Gastroesophageal sphincter (tissue), 4 donors: ENCODE data around the gene AACS. TPM values are rescaled to one million over a fixed set of nuclear protein-coding genes. Genes with fewer than 3 reads are reported as not detected.

ENCODE experiments used
- ATAC-seq: fragments of 150-250 bp; one replicate; pipeline ENCODE4 v1.9.1; 2016; ENCODE audit warnings: mild to moderate bottlenecking, moderate library complexity
- H3K27ac ChIP-seq, 4 donors: fragments of 200-600 bp; sonication (generic) in 3 of 4; 1 replicate in 3 of 4; 2 replicates in 1 of 4; pipeline ENCODE4 v1.5.1; 2016 to 2019
- H3K27me3 ChIP-seq: fragments of 200-600 bp; sonication (generic); one replicate; pipeline ENCODE4 v1.5.1; 2019
- H3K36me3 ChIP-seq, 2 donors: fragments of 200-600 bp; sonication (generic); one replicate each; pipeline ENCODE4 v1.5.1; 2019; ENCODE audit warnings: control low read depth in 1 of 2
- H3K4me1 ChIP-seq, 3 donors: fragments of 200-600 bp; sonication (generic); 1 replicate in 2 of 3; 2 replicates in 1 of 3; pipeline ENCODE4 v1.5.1; 2016 to 2019; ENCODE audit warnings: control low read depth in 2 of 3
- H3K4me3 ChIP-seq, 2 donors: fragments of 200-600 bp; sonication (generic); one replicate each; pipeline ENCODE4 v1.5.1; 2019; ENCODE audit warnings: mild to moderate bottlenecking in 1 of 2, moderate library complexity in 1 of 2
- H3K9me3 ChIP-seq, 3 donors: fragments of 200-600 bp; sonication (generic); one replicate each; pipeline ENCODE4 v1.5.1; 2017 to 2019; ENCODE audit warnings: control low read depth in 2 of 3
- EP300 ChIP-seq: sonication (generic); formaldehyde crosslinking; IDR thresholded peaks from one replicate; pipeline ENCODE4 v1.6.1; 2017; ENCODE audit warnings: antibody characterized with exemption, mild to moderate bottlenecking
- POLR2A ChIP-seq, 2 donors: fragments of 450-650 bp; IDR thresholded peaks; one replicate each; pipeline ENCODE4 v1.6.1; 2017; ENCODE audit warnings: antibody characterized with exemption in 2 of 2, mild to moderate bottlenecking in 2 of 2, moderate library complexity in 1 of 2
- POLR2AphosphoS5 ChIP-seq: sonication (generic); formaldehyde crosslinking; IDR thresholded peaks from one replicate; pipeline ENCODE4 v1.6.1; 2017; ENCODE audit warnings: antibody characterized with exemption
- WGBS, 2 donors: methylation state at CpG; one replicate each; pipeline ENCODE4 v1.1.5; 2018; ENCODE audit warnings: low coverage in 1 of 2; 5-methylcytosine and 5-hydroxymethylcytosine counted together
- total RNA-seq, 4 donors: library from RNA; depleted of rRNA; stranded (reverse); fragments of >200 nt; gene quantifications; one replicate each; pipeline ENCODE4 v1.1.0, GENCODE V29; 2016
- TF ChIP-seq, protein P1 (sequence below), 4 experiments: fragments of 200-600 bp in 2 of 4; fragments of 450-650 bp in 2 of 4; sonication (generic) in 1 of 4; IDR thresholded peaks; one replicate each; pipeline ENCODE4 v1.5.1; 2017 to 2019; ENCODE audit warnings: antibody characterized with exemption in 4 of 4, mild to moderate bottlenecking in 2 of 4, moderate library complexity in 2 of 4

Gene AACS
- total RNA-seq, 4 donors from 2014 or later, result 10.3 to 14.6 (median 11.8) TPM

DNA sequence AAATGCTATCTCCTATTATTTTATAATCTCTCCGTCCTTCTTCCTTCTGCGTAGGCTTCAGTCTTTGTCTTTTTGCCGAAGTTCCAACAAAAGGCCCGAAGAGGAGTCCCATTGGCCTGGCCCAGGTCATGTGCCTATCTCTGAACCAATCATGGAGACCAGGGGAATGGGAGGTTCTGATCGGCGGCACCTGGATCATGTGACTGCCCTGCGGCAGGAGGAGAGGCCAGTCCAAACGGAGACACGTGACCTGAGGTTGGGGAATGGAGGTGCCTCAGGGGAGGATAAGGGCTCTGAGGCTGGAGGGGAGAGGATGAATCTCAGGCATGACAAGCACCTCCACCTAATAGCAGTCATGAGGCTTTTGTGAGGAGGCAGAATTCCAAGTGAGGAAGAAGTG lies 86.0 kb downstream of the AACS start:
- Histone ChIP-seq H3K4me3 (no peak overlapping the region), H3K36me3 (no peaks in the 10 kb centered on the region), H3K27me3 (no peaks in the 10 kb centered on the region), H3K9me3 (no peaks in the 10 kb centered on the region), H3K27ac (no peak overlapping the region), H3K4me1 (no peaks in the 10 kb centered on the region)
- no peak for ATAC-seq
- WGBS, 2 donors, result 80 to 91% methylated on average over 1 to 4 of the region's 9 CpGs
- TF ChIP-seq POLR2AphosphoS5, result no peak
- no peak for TF ChIP-seq EP300
- TF ChIP-seq, protein P1, sequence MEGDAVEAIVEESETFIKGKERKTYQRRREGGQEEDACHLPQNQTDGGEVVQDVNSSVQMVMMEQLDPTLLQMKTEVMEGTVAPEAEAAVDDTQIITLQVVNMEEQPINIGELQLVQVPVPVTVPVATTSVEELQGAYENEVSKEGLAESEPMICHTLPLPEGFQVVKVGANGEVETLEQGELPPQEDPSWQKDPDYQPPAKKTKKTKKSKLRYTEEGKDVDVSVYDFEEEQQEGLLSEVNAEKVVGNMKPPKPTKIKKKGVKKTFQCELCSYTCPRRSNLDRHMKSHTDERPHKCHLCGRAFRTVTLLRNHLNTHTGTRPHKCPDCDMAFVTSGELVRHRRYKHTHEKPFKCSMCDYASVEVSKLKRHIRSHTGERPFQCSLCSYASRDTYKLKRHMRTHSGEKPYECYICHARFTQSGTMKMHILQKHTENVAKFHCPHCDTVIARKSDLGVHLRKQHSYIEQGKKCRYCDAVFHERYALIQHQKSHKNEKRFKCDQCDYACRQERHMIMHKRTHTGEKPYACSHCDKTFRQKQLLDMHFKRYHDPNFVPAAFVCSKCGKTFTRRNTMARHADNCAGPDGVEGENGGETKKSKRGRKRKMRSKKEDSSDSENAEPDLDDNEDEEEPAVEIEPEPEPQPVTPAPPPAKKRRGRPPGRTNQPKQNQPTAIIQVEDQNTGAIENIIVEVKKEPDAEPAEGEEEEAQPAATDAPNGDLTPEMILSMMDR (IDR thresholded peaks at IDR 0.05), result no peak
- TF ChIP-seq POLR2A (IDR thresholded peaks at IDR 0.05), result no peak

DNA sequence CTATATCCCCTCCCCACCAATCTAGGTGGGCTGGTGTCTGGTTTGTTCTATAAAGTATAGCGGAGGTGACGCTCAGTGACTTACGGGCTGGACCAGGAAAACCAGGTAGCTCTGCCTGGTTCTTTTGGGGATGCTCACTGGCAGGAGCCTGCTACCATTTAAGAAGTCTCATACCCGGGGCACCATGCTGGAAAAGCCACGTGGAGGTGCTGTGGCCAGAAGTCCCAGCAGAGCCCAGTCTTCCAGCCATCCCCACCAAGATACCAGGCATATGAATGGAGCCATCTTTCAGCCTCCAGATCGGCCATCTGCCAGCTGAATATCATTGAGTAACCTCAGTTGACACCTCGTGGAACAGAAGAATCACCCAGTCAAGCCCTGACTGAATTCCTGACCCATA lies 87.2 kb downstream of the AACS start:
- WGBS, 2 donors, result 69 to 94% methylated on average over 3 to 4 of the region's 7 CpGs
- H3K27ac ChIP-seq, result no peak overlapping the region
- H3K27me3 ChIP-seq, result no peaks in the 10 kb centered on the region
- no peak overlapping the region for H3K4me3 ChIP-seq
- peaks cover 0 to 6% (median 0%) of the 10 kb centered on the region in 3 donors for H3K9me3 ChIP-seq
- H3K4me1 ChIP-seq, result no peaks in the 10 kb centered on the region
- no peaks in the 10 kb centered on the region for H3K36me3 ChIP-seq
- no peak for ATAC-seq
- no peak for TF ChIP-seq POLR2A (IDR thresholded peaks at IDR 0.05)
- TF ChIP-seq, protein P1 (IDR thresholded peaks at IDR 0.05), result no peak
- no peak for TF ChIP-seq POLR2AphosphoS5
- TF ChIP-seq EP300, result no peak

DNA sequence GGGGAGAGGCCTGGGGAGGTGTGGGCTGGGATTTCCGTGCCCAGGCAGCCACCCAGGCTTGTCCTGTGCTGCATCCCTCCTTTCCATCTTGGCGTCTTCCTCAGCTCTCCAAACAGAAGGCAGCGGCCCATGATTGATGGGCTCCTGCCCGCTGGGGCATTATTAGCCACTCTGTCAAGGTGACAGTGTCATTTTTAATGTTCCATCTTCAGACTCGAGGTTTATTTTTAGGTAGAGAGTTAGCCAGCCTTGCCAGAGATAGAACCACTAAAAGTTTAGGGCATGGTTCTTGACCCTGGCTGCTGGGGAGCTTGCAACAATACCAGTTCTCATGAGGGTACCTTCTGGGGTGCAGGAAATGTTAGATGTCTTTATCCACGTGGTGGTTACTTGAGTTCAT lies 90.1 kb downstream of the AACS start:
- 28 to 36% methylated on average over 4 to 5 of the region's 6 CpGs for WGBS, 2 donors
- Histone ChIP-seq H3K36me3 (no peaks in the 10 kb centered on the region), H3K4me1 (no peaks in the 10 kb centered on the region), H3K27me3 (no peaks in the 10 kb centered on the region), H3K9me3 (peaks cover 0 to 6% (median 0%) of the 10 kb centered on the region in 3 donors), H3K4me3 (no peak overlapping the region), H3K27ac (no peak overlapping the region)
- ATAC-seq, result no peak
- no peak for TF ChIP-seq POLR2A (IDR thresholded peaks at IDR 0.05)
- no peak for TF ChIP-seq POLR2AphosphoS5
- TF ChIP-seq, protein P1 (IDR thresholded peaks at IDR 0.05), result no peak
- no peak for TF ChIP-seq EP300

DNA sequence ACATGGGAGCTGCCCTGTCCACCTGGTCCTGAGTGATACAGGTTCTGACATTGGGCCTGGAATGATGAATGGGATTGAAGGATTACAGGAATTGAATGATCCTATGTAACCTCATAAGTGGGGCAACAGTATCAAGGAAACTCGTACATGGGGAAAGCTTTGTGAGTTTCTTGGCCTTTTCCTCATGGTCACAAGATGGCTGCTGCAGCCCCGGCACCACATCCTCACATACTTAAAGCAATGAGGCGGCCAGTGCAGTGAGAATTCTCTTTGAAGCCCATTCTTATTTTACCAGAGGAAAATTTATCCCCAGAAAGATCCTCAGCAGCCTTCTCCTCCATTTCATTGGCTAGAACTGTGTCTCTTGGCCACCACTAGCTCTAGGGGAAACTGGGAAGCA lies 91.9 kb downstream of the AACS start:
- H3K4me1 ChIP-seq, result no peaks in the 10 kb centered on the region
- H3K27ac ChIP-seq, result no peak overlapping the region
- H3K36me3 ChIP-seq, result no peaks in the 10 kb centered on the region
- peaks cover 0 to 6% (median 0%) of the 10 kb centered on the region in 3 donors for H3K9me3 ChIP-seq
- no peak for ATAC-seq
- no peaks in the 10 kb centered on the region for H3K27me3 ChIP-seq
- TF ChIP-seq, protein P1 (IDR thresholded peaks at IDR 0.05), result no peak
- no peak for TF ChIP-seq EP300
- TF ChIP-seq POLR2A (IDR thresholded peaks at IDR 0.05), result no peak
- no peak for TF ChIP-seq POLR2AphosphoS5
- WGBS, 2 donors, result 93 to 100% methylated on average over 3 of the region's 3 CpGs
- no peak overlapping the region for H3K4me3 ChIP-seq

DNA sequence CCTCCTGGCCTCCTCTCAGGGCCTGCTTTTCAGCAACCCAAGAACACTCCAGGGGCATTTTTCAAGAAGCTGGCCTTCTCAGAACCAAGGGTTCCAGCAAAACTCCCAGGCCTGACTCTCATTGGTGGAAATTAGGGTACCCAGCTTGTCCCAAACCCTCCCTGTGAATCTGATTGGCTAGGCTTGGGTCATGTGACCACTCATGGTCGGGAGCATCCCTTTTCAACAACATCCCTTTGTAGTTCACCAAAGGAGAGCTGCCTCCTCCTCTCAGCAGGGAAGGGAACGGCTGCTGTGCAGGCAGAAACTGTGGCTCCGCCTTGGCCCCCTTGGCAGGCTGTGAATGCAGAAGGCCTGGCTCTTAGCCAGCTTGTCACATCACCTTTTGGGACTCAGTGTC lies 94.5 kb downstream of the AACS start:
- no peaks in the 10 kb centered on the region for H3K27me3 ChIP-seq
- TF ChIP-seq POLR2AphosphoS5 (no peak), POLR2A (IDR thresholded peaks at IDR 0.05) (no peak), EP300 (no peak)
- TF ChIP-seq, protein P1 (IDR thresholded peaks at IDR 0.05), result no peak
- no peak overlapping the region for H3K27ac ChIP-seq

More for the DNA sequence above, 94.5 kb downstream of the AACS start:
- ATAC-seq, result no peak
- Histone ChIP-seq H3K36me3 (no peaks in the 10 kb centered on the region), H3K9me3 (peaks cover 0 to 6% (median 0%) of the 10 kb centered on the region in 3 donors), H3K4me3 (no peak overlapping the region), H3K4me1 (no peaks in the 10 kb centered on the region)
- 11 to 80% methylated on average over 1 to 2 of the region's 3 CpGs for WGBS, 2 donors
